Muscle of arm (tissue), 12 donors: ENCODE results near the gene ICA1. TPM values are rescaled to one million over a fixed set of nuclear protein-coding genes. Genes with fewer than 3 reads are reported as not detected.
A peak's percentile ranks its signal among the peaks of the same experiment; 100 is the strongest.
"Not testable (repeated sequence)": the region's sequence is repeated elsewhere in the genome, so short reads cannot be mapped to it uniquely, and the experiment has no call there.

Experiments
- DNase-seq: peaks from one replicate; pipeline ENCODE4 v3.0.0-alpha.2; 2013
- polyA plus RNA-seq, 12 donors: library from polyadenylated mRNA; unstranded; fragments of 120-200 nt; gene quantifications; one replicate each; pipeline ENCODE4 v1.2.1, GENCODE V29; 2013; ENCODE audit not compliant: insufficient read length in 12 of 12

Gene ICA1
- polyA plus RNA-seq, 12 donors, result 3.0 to 40.9 (median 5.9) TPM; not detected in 1

DNA sequence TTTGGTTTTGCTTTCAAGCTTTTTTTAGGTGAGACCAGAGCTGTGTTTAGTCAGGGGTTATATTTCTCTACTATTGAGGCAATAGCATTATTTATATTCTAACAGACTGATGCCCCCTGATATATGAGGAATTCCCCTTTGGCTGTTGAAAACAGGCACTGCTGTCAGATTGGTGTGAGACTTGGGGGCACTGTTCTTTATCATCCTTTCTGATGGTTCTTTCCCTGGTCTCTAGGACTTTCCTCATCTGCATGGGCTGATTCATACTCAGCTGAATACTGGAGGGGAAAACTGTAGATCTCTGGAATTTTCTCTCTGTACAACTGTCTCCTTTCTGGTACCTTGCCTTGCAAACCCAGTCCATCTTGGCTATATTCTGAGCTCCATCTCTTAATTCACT lies 10.0 kb upstream of the ICA1 start:
- no peak for DNase-seq

DNA sequence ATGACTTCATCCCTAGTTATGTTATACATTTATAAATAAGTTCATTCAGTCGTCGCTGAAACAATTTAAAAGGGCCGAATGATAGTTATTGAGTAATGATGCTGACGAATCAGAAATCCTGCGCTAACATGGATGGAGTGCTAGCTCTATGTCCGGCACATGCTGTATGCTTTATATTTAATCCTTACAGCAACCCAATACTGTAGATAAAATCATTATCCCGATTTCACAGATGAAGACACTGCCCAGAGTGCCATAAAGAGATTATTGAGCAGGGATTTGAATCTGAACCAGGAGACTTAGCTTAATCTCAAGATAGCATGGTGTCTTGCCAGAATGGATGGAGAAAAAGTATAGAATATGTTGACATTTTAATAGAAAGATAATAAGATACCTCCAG lies 1.1 kb upstream of the ICA1 start:
- DNase-seq, result no peak

DNA sequence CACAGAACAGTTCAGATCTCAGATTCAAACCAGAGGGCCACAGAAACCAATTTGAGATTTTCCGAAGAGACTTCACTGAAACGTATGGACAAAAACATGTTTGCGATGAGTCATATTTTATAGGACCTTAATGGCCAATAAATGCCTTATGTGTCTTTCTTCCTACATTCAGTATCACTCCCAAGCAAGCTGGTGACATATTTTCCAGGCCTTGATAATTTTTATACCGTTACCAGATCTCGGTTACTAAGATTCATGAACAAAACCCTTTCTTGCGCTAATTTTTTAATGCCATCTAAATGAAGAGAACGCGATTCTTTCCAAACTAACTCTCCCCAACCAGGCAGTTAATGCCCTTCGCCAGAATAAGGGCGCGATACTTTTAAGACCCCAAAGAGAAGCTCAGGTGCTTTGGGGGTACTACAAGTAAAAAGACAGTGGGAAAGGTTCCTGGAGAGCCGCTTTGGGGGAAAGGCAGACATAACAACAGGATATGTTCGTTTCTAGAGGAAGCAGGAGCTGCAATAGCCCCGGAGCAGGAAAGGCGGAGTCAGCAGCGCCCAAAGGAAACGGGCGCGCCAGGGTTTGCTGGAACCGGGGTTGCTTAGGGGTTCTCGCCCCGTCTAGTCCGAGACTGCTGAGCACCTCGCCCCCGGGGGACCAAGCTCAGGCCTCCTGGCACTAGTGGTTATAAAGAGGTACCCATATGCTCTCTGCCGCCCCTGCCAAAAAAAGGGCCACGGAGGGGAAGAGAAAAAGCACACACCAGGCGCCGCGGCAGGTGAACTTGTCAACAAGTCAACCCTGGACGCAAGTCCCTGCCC lies 884 bp downstream of the ICA1 start:
- DNase-seq, result peak; percentile 10

DNA sequence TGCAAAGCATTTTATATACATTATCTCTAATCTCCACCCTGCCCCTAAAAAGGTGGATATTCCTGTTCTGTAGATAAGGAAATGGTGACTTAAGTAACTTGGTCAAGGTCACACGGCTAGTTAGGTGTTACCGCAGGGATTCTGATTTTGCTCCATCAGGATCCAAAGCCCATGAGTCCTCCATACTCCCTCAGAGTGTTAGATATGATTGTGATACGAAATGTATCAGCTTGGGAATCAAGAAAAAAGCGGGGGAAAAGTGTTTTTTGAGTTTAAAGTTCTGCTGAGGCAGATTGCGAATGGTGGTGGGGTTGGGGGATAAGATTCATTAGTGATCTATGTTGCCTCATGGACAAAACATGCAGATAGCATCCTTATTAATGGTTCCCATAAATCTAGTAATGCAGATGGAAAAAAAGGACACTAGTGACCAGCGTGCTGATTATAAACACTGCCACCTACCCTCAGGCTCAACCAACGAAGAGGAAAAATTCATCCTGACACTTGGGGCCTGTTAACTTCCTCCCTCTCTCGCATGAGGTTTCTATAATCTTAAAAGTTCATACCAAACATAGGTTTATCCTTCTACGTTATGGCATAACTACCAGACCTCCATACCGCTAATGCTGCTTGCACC lies 2.3 kb downstream of the ICA1 start:
- DNase-seq, result no peak

DNA sequence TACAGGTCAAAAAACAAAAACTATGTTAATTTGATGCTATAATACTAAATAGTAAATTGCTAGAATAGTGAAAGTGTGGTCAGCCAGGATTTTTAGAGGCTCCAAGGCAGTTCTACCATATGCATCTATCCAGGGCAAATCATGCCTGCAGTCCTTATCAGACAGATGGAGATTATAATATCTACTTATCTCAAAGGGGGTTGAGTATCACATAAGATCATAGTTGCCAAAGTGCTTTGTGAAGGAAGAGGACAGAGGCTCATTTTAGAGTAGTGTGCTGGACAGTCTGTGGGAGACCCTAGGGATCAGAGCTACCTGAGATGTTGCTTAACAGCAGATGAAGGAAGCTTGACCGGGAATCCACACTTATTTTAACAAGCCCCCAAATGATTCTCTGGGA lies 3.2 kb downstream of the ICA1 start:
- no peak for DNase-seq

DNA sequence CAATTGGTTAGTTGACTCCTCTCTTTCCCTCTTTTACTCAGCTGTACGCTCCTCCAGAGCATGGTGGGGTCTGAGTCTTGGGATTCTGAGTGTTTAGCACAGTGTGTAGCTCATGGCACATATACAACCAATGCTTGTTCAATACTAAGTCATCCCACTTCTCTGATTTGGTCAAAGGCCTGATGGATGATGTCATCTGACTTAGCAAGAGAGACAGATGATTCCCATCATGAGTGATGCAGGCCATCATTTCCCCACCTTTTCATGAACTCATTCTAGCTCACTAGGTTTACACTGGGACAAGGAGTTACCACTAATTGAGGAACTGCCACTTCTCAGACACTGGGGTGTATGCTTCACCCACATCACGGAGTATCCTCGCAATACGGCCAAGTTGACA lies 3.8 kb downstream of the ICA1 start:
- no peak for DNase-seq

DNA sequence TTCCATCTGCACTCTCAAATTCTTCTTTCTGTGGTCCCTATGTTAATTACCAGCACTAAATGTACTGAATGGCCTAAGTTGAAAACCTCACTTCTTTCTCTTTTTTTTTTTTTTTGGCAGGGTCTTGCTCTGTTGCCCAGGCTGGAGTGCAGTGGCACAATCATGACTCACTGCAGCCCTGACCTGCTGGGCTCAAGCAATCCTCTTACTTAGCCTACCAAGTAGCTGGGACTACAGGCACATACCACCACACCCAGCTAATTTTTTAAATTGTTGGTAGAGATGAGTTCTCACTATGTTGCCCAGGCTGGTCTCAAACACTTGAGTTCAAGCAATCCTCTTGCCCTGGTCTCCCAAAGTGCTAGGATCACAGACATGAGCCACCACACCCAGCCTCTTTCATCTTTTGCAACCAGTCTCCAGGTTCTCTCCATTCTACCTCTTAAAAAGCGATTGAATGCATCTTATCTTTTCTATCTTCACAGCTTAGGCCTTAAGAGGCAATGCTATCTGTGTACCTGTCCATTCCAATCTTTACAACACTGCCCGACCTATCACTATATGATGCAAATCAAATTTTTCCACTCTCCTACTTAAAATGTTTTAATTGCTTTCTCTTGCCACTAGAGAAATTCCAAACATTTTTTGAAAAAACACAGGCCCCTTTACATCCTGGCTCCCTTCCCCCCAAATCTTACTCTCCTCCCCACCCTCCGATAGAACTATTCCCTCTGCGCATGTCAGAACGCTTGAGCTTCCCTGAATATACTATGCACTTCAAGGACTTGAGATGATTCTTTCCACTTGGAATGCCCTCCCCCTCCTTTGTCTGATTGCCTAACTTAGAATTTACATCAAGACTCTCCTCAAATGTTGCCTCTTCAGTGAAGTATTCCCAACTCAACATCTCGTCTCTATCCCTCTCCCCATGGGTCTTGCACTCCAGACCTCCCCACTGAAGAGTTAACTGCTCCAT lies 6.0 kb downstream of the ICA1 start:
- no peak for DNase-seq

DNA sequence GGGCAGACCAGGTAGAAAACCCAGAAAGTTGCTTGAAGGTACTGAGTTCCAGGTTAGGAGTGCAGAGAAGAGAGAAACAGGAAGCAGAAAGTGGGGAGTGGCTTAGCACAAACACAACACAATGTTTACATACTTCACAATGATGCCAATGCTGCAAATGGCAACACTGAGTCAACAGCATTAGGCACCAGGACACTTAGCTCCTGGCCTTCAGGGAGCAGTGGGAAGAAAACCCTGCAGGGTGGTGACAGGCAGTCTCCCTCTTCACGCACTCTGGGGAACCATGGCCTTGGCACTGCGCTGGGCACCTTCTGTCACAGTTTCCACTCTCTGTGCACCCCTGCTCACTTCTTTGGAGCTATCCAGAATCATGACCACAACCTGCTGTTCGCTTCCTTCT lies 7.3 kb downstream of the ICA1 start:
- DNase-seq, result no peak

DNA sequence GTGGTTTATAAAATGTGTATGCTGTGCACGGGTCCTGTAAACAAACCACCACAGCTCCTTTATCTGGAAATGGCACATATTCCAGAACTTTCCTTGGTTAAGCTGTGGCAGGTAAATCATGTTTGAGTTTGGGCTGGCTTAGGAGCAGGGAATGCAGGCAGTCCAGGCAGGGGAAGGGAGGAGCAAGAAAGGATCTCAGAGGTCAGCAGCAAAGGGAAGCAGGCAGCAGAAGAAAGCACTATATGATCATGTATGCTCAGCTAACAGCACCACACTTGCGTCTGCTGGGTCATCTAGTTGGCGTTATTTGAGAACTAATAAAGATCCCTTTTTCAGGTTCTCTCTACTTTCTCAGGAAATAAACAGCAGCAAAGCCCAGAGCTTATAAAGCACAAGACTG lies 7.8 kb downstream of the ICA1 start:
- no peak for DNase-seq

DNA sequence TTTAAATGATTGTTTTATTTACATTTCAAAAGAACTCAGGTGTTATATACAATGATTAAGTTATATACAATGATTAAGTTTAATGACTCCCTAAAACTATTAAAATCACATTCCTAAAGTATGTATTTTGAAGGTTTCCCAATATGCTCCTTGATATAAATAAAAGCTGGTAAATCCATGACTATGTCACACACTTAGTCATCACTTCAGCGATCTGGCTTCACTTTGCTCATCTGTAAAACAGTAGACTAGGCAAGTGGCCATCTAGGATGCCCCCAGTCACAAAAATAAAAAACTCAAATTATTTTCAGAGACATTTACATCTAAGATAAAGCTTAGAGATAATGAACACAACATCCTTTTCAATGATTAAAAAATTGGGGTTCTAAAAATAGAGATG lies 10.8 kb downstream of the ICA1 start:
- DNase-seq, result no peak

DNA sequence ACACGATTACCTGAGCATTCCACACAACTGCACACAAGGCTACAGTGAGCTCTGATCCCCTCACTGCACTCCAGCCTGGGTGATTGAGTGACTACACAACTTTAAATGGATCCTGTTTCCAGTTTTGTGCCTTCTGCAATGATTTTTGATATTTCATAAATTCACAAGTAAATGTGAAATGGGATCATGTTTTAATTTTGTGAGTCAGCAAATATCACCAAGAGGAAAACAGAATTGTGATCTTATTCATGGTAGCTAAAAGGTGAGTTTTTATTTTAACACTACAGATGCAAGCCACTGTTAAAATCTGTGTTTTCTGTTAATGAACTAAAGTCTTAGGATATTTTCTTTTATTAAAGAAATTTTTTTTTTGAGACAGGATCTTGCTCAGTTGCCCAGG lies 11.4 kb downstream of the ICA1 start:
- DNase-seq, result no peak

DNA sequence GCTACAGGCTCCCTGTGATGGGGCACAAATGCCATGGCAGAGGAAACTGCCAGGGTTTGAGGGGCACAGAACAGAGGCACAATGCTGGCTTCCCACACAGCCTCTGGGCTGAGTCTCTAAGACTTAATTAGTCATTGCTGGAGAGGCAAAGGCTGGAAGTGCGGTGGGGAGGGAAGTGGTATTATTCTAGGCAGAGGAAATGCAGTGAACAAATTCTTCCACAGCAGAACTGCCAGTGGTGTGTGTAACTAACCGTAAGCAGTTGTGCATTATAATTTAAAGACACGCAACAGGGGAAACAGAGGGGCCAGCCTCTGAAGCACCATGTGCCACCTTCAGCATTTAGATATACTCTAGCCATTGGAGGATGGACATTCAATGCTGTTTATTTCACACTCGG lies 12.8 kb downstream of the ICA1 start:
- DNase-seq, result no peak

DNA sequence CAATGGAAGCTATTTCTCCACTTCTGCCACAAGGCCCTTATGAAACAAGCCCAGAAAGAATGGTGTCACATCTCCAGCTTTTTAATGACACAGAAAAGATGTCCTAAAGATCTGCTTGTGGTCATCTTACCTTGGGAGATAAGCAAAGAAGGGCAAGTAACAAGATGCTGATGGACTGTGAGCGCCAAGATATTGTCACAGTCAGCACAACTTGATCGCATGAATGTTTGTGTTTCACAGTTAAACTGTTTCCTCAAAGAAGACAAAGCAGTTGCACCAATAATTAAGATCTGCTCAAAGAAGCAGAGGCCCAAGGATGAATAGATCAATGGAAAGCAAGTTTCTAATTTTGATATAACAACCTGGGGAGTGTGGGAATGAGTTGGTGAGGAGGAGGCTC lies 15.9 kb downstream of the ICA1 start:
- DNase-seq, result no peak

DNA sequence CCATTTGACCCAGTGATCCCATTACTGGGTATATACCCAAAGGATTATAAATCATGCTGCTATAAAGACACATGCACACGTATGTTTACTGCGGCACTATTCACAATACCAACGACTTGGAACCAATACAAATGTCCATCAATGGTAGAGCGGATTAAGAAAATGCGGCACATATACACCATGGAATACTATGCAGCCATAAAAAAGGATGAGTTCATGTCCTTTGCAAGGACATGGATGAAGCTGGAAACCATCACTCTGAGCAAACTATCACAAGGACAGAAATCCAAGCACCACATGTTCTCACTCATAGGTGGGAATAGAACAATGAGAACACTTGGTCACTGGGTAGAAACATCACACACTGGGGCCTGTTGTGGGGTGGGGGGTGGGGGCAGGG lies 16.9 kb downstream of the ICA1 start:
- not testable (repeated sequence) for DNase-seq

DNA sequence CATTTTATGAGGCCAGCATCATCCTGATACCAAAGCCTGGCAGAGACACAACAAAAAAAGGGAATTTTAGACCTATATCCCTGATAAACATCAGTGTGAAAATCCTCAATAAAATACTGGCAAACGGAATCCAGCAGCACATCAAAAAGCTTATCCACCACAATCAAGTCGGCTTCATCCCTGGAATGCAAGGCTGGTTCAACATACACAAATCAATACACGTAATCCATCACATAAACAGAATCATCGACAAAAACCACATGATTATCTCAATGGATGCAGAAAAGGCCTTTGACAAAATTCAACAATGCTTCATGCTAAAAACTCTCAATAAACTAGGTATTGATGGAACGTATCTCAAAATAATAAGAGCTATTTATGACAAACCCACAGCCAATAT lies 18.9 kb downstream of the ICA1 start:
- not testable (repeated sequence) for DNase-seq

DNA sequence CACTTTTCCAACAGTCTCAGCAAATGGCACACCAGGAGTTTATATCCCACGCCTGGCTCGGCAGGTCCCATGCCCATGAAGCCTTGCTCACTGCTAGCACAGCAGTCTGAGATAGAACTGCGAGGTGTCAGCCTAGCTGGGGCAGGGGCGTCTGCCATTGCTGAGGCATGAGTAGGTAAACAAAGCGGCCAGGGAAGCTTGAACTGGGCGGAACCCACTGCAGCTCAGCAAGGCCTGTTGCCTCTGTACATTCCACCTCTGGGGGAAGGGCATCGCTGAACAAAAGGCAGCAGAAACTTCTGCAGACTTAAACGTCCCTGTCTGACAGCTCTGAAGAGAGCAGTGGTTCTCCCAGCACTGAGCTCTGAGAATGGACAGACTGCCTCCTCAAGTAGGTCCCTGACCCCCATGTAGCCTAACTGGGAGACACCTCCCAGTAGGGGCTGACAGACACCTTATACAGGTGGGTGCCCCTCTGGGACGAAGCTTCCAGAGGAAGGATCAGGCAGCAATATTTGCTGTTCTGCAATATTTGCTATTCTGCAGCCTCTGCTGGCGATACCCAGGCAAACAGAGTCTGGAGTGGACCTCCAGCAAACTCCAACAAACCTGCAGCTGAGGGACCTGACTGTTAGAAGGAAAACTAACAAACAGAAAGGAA lies 22.1 kb downstream of the ICA1 start:
- not testable (repeated sequence) for DNase-seq

DNA sequence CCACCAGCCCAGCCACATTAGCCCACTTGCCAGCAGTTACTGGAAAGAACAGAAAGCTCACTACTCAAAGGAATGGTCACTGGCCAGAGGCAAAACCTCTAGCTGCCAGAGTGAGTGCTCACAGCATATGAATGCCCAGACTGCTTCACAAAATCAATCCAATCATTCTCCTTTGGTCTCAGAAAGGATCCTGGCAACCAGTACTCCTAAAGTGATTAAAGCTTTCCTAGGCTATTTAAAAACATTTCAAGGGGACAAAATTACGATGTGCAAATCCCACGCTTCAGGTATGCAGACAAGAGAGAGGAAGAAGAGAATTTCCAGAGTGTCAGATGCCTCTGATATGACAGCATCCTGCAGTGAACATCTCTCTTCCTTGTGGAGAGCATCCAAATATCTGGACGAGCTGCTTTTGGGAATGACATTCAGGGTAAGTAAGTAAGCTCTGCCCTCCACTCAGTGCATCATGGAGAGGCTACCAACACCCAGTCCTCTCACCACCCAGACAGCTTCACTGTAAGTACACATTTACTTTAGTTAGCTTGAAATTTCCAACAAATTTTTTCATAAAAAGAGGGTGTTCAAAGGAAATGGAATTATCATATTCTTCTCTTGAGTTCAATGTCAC lies 25.1 kb downstream of the ICA1 start:
- no peak for DNase-seq

DNA sequence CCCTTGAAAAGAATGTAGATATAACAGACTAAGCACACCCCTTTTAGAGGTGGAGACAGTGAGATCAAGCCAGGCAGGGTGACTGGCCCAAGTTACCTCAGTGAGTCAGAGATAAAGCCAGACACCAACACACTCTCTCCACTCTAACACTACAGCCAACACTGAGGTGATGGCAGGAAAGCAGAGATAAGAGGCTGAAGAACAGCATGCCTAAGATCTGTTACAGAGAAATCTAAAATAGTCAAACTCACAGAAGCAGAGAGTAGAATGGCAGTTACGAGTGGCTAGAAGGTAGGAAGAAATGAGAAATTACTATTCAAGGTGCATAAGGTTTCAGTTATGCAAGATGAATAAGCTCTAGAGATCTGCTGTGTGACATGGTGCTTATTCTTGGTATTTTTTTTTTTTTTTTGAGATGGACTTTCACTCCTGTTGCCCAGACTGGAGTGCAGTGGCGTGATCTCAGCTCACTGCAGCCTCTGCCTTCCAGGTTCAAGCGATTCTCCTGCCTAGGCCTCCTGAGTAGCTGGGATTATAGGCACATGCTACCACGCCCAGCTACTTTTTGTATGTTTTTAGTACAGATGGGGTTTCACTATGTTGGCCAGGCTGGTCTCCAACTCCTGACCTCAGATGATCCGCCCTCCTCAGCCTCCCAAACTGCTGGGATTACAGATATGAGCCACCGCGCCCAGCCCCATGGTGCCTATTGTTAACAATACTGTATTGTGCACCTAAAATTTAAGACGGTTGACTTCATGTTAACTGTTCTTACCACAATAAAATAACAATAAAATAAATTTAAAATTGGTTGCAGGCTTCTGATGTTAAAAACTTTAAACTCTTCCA lies 28.7 kb downstream of the ICA1 start:
- no peak for DNase-seq

DNA sequence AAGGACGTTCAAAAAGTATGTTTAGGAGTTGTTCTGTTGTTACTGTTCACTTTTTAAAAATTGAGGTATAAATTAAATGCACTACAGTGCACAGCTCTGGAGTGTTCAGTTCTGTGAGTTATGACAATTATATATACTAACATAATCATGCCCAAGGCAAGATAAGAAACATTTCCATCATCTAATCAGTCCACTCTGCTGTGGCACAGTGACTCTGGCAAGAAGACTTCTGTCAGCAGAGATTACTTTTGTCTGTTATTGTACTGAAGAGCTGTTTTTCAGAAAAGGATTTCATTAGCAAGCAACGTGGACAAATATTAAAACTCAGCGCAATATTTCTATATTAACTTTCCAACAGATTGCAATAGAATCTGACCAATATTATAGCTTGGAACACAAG lies 32.0 kb downstream of the ICA1 start:
- no peak for DNase-seq
